NCI-H2081 treated with DMSO at 0.1 percent for 48 hours (cell line): ENCODE results near the gene FRMPD1.

Experiments used
- DNase-seq: peaks from one replicate; lab custom pipeline; 2025; lab: John Stamatoyannopoulos, UW

The FRMPD1 gene

GRCh38 chr9:37635808-37636207 is 14.9 kb upstream of the FRMPD1 start:
- no peak for DNase-seq

DNA sequence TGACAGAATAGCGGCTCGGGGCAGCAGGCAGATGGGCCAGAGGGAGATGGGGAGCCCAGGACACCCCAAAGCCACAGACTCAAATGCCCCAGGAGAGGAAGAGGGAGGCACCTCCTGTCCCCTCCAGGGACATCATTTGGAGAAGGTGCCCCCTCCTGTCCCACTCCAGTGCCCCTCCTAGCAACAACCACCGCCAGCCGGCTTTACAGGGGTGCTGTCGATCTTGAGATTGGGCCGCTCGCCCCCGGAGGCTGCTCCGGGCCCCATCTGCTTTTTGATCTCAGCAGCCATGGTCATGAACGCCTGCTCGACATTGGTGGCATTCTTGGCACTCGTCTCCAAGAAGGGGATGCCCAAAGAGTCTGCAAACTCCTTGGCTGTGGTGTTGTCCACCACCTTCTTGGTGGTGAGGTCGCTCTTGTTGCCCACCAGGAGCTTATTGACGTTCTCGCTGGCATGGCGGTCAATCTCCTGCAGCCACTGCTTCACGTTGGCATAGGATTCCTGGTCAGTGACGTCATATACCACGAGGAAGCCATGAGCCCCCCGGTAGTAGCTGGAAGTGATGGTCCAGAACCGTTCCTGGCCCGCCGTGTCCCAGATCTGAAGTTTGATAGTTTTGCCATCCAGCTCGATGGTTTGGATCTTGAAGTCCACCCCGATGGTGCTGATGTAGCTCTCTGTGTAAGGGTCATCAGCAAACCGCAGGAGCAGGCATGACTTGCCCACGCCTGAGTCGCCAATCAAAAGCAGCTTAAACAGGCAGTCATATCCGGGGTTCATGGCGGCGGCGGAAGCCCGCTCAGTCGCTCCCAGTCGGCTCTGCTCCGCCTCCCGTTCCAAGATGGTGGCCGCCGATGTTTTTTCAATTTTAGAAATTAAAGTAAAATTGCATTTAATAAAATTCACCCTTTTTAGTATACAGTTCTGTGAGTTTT is 14.0 kb upstream of the FRMPD1 start:
- DNase-seq, result no peak

GRCh38 chr9:37639109-37639762 is 11.5 kb upstream of the FRMPD1 start:
- DNase-seq, result no peak

- no peak for DNase-seq
These were observed 10.9 kb upstream of the FRMPD1 start for GRCh38 chr9:37639841-37640240.

DNA sequence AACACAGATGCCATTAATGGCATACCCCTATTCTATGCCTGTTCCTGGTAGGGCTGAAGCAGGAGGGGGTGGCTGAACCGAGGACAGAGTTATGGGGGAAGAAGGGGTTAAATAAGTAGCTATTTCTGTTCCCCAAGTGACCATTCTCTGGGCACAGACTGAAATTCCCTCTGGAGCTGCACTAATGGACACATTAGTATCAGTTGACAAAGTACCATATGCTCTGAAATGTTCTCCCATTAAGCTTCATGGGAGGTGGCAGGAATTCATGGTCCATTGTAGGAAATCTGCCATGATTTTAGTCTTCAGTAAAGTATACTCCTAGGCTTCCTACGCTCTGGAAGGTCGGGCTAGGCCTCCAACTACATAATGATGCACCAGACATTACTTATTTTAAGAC is 10.5 kb upstream of the FRMPD1 start:
- no peak for DNase-seq

GRCh38 chr9:37641331-37641730 is 9.4 kb upstream of the FRMPD1 start:
- no peak for DNase-seq

- DNase-seq, result no peak
These were observed 7.5 kb upstream of the FRMPD1 start for GRCh38 chr9:37643214-37643613.

GRCh38 chr9:37645903-37646506 is 4.7 kb upstream of the FRMPD1 start:
- DNase-seq, result no peak

- DNase-seq, result no peak
These were observed 368 bp upstream of the FRMPD1 start for GRCh38 chr9:37650299-37650872.

- DNase-seq, result no peak
These were observed 1.5 kb downstream of the FRMPD1 start for GRCh38 chr9:37652261-37652660.

DNA sequence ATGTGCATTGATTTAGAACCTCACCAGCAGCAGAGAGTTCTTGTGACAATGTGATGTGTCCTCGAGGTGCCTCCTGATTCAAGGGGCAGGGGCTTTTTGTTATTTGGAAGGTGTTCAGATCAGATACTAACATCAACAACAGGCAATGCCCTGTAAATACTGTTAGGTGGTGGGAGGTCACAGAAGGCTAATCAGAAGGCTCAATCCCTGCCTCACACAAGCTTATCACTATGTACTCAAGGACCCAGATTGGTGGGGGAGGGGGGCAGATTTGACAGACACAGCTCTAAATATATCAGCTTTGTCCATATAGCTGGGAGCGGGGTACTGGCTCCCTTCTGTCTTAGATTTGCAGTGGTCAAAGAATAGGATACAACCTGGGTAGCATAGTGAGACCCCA is 2.6 kb downstream of the FRMPD1 start:
- no peak for DNase-seq

GRCh38 chr9:37656936-37657335 is 6.2 kb downstream of the FRMPD1 start:
- no peak for DNase-seq

DNA sequence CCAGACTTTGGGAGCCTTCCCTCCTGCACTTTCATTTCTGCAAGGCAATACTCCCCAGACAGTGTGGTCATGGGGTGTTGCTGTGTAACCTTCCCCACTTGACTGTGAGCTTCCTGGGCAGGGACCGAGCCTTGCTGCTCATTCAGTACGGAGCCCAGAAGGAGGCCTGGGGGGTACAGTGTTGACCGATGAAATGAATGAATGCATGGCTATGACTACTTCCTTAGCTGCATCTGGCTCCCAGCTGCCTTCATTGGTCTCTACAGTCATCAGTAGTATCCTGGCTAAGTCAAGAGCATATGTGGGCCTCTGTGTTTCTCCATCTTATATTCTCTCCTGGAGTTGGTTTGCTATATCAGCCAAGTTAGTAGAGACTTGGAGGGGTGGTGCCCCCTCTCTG is 9.9 kb downstream of the FRMPD1 start:
- DNase-seq, result no peak

GRCh38 chr9:37663926-37664325 is 13.2 kb downstream of the FRMPD1 start:
- DNase-seq, result no peak

- DNase-seq, result no peak
These were observed 17.0 kb downstream of the FRMPD1 start for GRCh38 chr9:37667706-37668105.

GRCh38 chr9:37668116-37668601 is 17.4 kb downstream of the FRMPD1 start:
- DNase-seq, result no peak

DNA sequence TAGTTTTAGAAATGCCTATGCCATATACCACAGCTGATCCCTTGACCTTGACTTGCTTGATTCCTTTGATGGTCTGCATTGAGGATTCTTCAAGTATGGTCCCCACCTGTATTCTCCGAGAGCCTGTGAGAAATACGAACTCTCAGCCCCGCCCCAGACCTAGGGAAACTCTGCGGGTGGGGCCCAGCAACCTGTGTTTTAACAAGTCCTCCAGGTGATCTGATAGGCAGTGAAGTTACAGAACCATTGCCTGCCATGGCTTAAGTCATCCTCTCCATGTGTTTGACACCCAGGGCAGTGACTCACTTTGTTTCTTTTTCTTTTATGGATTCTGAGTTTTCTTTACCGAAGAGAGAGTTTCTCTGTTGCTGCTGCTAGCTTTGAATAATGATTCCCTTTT is 18.5 kb downstream of the FRMPD1 start:
- no peak for DNase-seq

- peak; percentile 45 for DNase-seq
These were observed 24.9 kb downstream of the FRMPD1 start for GRCh38 chr9:37675661-37676060.

DNA sequence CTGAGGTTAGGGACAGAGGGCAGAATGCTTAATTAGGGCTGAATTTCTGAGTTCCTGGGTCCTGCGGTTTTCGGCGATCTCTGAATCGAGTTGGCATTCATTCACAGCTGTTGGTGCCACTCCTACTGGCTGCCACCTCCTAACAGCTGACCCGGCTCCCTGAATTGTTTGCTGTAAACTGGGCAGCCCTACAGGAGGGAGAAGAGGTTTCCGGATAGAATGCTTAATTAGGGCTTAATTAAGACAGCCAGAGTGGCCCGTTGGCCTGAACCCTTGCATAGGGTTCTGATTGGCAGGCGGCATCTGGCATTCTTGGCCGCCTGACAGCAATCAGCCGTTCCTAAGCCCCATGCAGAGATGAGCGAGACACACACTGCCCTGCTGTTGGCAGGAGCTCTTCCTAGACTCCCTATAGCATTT is 25.7 kb downstream of the FRMPD1 start:
- DNase-seq, result peak; percentile 86

DNA sequence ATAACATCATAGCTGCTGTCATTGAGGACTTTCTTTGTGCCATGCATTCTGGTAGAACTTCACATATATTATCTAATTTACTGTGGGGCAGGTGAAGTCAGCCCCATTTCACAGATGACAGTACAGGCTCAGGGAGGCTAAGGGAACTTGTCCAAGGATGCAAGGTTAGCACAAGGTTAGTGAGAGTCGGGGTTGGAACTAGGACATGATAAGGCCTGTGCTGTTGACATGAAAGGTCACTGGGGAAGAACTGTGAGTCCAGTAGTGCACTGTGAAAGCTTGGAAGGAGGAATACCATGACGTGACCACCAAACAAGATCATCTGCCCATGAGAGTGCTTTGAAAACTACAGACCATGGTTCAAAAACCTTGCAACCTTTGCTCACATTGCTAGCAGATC is 26.7 kb downstream of the FRMPD1 start:
- no peak for DNase-seq

DNA sequence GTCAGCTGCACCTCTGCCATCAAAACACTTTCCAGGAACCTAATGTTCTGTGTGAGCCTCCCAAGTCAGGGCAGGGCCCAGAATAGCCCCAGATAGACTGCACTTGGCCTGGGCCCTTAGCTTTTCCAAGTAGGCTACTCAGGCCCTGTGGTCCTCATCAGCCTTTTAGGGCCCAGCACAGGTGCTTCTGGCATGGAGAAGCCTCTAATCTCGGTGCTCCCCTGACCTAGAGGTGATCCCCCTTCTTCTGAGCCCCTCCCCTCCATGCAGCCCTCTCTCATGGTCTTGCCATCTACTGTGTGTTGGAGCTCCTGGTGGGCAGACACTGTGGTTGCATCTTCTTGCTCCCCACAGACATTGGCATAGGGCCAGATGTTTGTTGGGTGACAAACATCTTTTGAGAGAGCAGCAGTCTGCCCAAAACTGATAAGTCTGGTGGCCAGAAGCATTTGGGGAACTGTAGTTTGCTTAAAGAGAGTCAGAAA is 28.1 kb downstream of the FRMPD1 start:
- DNase-seq, result no peak
